ENCODE measurements around the gene KCTD3.

GRCh38 chr1:215543191-215543606 lies 23.9 kb upstream of the KCTD3 start:
- TF ChIP-seq CTCF (optimal IDR thresholded peaks at IDR 0.05 in 1 of 3, IDR thresholded peaks at IDR 0.05 in 1 of 3, conservative IDR thresholded peaks at IDR 0.05 in 1 of 3; ENCODE audit: extremely low read depth in 1 of 3, insufficient read depth in 2 of 3, low read length in 3 of 3), result no peak
- TF ChIP-seq EZH2 (IDR thresholded peaks at IDR 0.05; ENCODE audit: low read length), result no peak
